Muscle of back (tissue), 11 donors: Measurements from ENCODE around the gene MBP. TPM values are rescaled to one million over a fixed set of nuclear protein-coding genes. Genes with fewer than 3 reads are reported as not detected.

Experiments used
- DNase-seq, 3 donors: peaks; one replicate each; pipeline versions ENCODE4 v3.0.0 to v3.0.0-alpha.2; 2013
- polyA plus RNA-seq, 10 donors: library from polyadenylated mRNA; unstranded; fragments of 120-200 nt; gene quantifications; one replicate each; pipeline ENCODE4 v1.2.1, GENCODE V29; 2013; ENCODE audit not compliant: insufficient read length in 10 of 10

The MBP gene
- polyA plus RNA-seq, 10 donors = 11.9 to 21.9 (median 16.2) TPM

GRCh38 chr18:77068321-77069312 is 64.0 kb downstream of the MBP start:
- DNase-seq = peak in 1 of 3 donors; percentile 69

GRCh38 chr18:77067291-77068061 is 65.1 kb downstream of the MBP start:
- DNase-seq = peak in 2 of 3 donors; percentile 58 to 70

GRCh38 chr18:77066689-77067088 is 65.9 kb downstream of the MBP start:
- DNase-seq = no peak

GRCh38 chr18:77066101-77066500 is 66.5 kb downstream of the MBP start:
- DNase-seq = no peak

GRCh38 chr18:77065221-77065981 is 67.2 kb downstream of the MBP start:
- peak in 1 of 3 donors; percentile 43 for DNase-seq

GRCh38 chr18:77063260-77063659 is 69.3 kb downstream of the MBP start:
- no peak for DNase-seq

- no peak for DNase-seq
Measured at GRCh38 chr18:77062518-77063003, 70.0 kb downstream of the MBP start.

GRCh38 chr18:77061946-77062517 is 70.6 kb downstream of the MBP start:
- no peak for DNase-seq

GRCh38 chr18:77061281-77061945 is 71.2 kb downstream of the MBP start:
- no peak for DNase-seq

- no peak for DNase-seq
Measured at GRCh38 chr18:77060151-77060550, 72.4 kb downstream of the MBP start.

- peak in 1 of 3 donors; percentile 65 for DNase-seq
Measured at GRCh38 chr18:77059294-77059916, 73.2 kb downstream of the MBP start.

- peak in 1 of 3 donors; percentile 74 for DNase-seq
Measured at GRCh38 chr18:77058290-77058835, 74.2 kb downstream of the MBP start.

- DNase-seq = peak in 1 of 3 donors; percentile 65
Measured at GRCh38 chr18:77057006-77057395, 75.6 kb downstream of the MBP start.

- DNase-seq = peak in 1 of 3 donors; percentile 69
Measured at GRCh38 chr18:77056344-77057005, 76.1 kb downstream of the MBP start.

GRCh38 chr18:77055429-77056300 is 76.9 kb downstream of the MBP start:
- peak in 1 of 3 donors; percentile 66 for DNase-seq

GRCh38 chr18:77054606-77055428 is 77.8 kb downstream of the MBP start:
- DNase-seq = peak; percentile 79 to 92 (median 85)

GRCh38 chr18:77054288-77054605 is 78.3 kb downstream of the MBP start:
- no peak for DNase-seq
